ENCODE data around the gene COL9A3. TPM values are rescaled to one million over a fixed set of nuclear protein-coding genes. Genes with fewer than 3 reads are reported as not detected.

Gene COL9A3
- 2.7 and 3.0 TPM in 2 replicates for total RNA-seq

DNA sequence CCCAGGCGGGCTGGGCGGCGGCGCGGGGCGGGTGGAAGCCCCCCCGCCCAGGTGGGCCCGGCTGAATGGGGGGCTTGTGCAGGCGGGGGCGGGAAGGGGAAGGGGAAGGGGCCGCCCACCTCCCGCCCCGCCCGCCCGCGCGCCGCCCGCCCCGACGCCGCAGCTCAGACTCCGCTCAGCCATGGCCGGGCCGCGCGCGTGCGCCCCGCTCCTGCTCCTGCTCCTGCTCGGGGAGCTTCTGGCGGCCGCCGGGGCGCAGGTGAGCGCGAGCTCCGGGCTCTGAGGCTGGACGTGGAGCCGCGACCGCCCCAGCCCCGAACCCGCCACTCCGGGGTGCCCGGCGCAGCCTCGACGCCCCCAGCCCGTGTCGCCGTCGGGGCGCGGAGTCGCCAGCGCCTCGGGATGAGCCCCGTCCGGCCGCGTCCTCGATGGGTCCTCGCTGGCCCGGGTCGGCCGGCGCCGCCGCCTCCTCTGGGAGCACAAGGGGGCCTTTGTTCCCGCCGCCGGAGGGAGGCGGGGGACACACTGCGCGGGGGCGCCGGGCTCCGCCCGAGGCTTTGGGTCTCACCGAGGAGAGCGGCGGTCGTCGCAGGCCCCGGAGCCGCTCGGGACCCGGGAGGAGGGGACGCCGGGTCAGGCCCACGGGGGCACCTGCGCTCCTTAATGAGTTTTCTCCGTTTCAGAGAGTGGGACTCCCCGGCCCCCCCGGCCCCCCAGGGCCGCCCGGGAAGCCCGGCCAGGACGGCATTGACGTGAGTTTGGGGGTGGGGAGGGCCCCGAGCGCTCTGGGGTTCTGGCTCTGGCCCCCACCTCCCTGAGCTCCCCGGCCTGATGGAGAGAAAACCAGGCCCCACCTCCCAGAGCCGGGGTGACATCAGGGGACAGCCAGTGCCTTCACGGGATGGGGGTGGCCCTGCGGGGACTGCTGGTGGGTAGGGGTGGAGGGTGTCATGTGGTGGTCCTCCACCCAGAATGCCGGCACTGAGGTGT, at the start of gene COL9A3:
TSS of gene COL9A3 (plus strand) at position 167 of the 990 bp plus-strand sequence. CDS start at position 182, 15 bp downstream.

GRCh38 chr20:62804627-62805154, 12.2 kb upstream of the COL9A3 start, which contains the start of gene OGFR:
Gene OGFR, plus strand, starts transcription at chr20:62804835. Its CDS starts 25 bp downstream, at chr20:62804860.

DNA sequence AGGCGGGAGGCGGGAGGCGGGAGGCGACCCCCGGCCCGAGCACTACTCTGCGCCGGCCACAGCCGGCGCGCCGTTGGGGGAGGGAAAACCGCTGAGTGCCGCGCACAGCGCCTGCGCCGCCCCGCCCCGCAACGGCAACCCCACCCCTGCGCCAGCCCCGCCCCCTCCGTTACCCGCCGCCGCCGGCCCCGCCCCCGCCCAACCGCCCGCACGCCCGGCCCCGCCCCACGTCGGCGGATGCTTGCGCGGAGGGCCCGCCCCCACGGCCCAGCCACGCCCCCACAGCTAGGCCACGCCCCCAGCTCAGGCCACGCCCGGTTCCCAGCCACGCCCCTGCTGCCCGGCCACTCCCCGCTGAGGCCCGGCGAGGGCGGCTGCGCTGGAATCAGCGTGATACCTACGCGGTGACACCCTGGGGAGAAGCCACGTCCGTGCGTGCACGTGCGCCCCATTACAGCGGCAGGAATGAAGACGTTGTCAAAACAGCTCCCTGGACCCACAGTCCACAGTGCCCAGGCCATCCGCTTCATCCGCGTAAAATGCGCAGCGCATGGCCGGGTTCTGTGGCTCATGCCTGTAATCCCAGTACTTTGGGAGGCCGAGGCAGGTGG, 45.0 kb downstream of the COL9A3 start, which contains the start of gene TCFL5:
TSS of gene TCFL5 (minus strand) at position 97 of the 611 bp plus-strand sequence. CDS start 152 bp downstream, outside the sequence.

Other genes starting within 250 kb of the COL9A3 start
- gene SLCO4A1, start 174.5 kb upstream of the COL9A3 start, total RNA-seq: 0.17 and 0.74 TPM in 2 replicates
- 0.17 TPM in 1 of 2 replicates, not detected in the other for gene NTSR1, start 108.2 kb upstream of the COL9A3 start, total RNA-seq
- gene MRGBP, start 20.6 kb upstream of the COL9A3 start, total RNA-seq: 14.0 and 16.3 TPM in 2 replicates
- 37.8 and 38.9 TPM in 2 replicates for gene OGFR, start 12.2 kb upstream of the COL9A3 start, total RNA-seq
- gene TCFL5, start 44.8 kb downstream of the COL9A3 start, total RNA-seq: 6.4 and 7.7 TPM in 2 replicates
- gene DIDO1, start 109.5 kb downstream of the COL9A3 start, total RNA-seq: 26.1 and 26.5 TPM in 2 replicates
- 16.5 and 17.5 TPM in 2 replicates for gene GID8, start 121.1 kb downstream of the COL9A3 start, total RNA-seq
- gene SLC17A9, start 135.7 kb downstream of the COL9A3 start, total RNA-seq: 20.2 and 21.3 TPM in 2 replicates
- gene BHLHE23, start 189.9 kb downstream of the COL9A3 start, total RNA-seq: not detected in 2 replicates